ENCODE results near the gene ALG14.

ALG14 gene

DNA sequence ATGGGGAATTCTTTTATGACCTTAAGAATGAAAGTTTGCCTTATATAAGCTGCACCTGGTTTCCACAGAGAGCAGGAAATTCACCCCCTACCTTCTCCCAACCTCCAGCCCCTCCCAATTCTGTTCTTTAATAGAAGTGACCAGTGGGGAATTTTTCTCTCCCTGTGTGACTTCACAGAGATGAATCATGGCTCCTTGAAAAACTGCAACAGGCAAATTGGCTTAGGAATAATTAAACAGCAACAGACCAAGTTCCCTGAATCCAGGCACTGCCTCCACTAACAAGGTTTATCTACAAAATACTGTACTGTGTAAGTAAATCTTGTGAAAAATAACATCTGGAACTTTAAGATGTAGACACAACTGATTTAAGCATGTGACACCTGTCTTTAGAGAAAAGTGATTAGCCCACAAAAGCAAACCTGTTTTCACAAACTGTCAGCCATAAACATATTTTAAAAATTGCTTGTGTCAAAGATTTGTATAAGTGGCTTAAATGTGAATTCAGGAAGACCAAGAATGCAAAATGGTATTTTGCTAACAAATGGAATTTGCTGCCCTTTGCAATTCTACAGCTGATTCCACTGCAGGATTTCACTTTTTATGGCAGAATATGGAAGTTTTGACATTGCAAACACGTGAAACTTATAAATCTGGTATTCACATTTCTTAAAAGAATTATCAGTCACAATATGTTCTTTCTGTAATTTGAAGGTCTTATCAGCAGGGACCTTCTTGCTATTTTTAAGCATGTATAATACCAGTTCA, 54.0 kb downstream of the ALG14 start:
- TF ChIP-seq, protein P1, sequence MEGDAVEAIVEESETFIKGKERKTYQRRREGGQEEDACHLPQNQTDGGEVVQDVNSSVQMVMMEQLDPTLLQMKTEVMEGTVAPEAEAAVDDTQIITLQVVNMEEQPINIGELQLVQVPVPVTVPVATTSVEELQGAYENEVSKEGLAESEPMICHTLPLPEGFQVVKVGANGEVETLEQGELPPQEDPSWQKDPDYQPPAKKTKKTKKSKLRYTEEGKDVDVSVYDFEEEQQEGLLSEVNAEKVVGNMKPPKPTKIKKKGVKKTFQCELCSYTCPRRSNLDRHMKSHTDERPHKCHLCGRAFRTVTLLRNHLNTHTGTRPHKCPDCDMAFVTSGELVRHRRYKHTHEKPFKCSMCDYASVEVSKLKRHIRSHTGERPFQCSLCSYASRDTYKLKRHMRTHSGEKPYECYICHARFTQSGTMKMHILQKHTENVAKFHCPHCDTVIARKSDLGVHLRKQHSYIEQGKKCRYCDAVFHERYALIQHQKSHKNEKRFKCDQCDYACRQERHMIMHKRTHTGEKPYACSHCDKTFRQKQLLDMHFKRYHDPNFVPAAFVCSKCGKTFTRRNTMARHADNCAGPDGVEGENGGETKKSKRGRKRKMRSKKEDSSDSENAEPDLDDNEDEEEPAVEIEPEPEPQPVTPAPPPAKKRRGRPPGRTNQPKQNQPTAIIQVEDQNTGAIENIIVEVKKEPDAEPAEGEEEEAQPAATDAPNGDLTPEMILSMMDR (conservative IDR thresholded peaks at IDR 0.05) = no peak
- no peak overlapping the region for H3K27ac ChIP-seq

DNA sequence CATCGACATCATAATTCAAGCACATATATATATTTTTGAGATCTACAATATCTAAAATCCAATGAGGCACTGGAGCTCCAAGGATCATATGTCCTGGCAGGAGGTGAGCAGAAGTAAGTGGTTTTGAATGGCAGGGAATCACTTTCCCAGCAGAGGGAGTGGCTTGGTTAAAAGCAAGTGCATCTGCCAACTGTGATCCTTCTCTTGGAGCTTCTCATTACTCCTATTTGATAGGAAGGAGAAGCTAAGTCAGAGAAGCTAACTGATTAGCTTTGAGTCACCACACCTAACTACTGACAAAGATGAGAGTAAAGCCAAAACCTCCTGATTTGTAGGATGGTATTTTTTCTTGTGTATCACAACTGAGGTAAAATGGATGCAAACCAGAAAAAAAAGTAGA, 55.0 kb downstream of the ALG14 start:
- no peak overlapping the region for H3K27ac ChIP-seq
- TF ChIP-seq, protein P1 (conservative IDR thresholded peaks at IDR 0.05) = no peak

DNA sequence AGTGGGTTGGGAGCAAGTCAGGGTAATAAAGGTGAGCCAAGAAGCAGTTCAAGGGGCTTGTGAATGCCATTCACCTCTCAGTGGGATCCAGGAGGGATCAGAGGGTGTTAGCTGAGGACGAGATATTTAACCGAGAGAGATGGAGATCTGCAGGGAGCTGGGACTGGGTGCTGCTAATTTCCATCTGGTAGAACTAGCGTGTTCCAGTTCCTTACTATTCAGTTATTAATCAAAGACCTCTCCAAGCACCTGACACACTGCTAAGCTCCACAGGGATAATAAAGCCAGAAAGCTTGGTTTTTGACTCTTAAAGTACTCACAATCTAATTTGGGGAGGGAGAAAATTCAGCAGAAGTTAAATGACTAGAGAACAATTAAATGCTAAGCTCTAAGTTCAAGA, 57.7 kb downstream of the ALG14 start:
- H3K27ac ChIP-seq = no peak overlapping the region
- TF ChIP-seq, protein P1 (conservative IDR thresholded peaks at IDR 0.05) = no peak

DNA sequence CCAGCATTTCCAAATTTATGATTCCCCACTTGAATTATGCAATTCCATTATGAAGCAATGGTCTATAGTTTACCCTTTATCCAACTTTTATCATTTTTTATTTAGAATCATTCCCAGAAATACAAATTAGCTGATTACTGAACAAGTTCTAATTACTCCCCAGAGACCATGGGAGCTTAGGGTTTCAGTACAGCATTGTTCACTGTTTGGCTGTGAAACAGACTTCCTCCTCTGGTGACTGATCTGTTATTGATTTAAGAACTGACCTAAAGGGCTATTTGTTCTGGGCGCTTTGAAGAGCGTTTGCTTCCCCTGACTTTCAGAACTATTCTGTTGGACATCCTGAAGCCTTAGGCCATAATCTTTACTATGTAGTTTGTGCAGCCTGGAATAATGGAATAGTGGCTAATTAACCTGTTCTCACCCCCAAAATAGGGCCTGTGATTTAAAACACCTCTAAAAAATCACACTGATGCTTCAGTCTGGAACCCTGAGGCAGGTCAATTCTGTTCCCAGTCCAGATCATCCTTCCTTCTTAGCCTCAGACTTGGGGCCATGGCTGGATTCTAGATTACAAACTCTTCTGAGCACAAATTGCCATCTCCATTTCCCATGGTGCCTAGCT, 58.7 kb downstream of the ALG14 start:
- H3K27ac ChIP-seq = peak overlapping the region; percentile 17; the same call in 1 of the 2 replicates
- TF ChIP-seq, protein P1 (conservative IDR thresholded peaks at IDR 0.05) = no peak

DNA sequence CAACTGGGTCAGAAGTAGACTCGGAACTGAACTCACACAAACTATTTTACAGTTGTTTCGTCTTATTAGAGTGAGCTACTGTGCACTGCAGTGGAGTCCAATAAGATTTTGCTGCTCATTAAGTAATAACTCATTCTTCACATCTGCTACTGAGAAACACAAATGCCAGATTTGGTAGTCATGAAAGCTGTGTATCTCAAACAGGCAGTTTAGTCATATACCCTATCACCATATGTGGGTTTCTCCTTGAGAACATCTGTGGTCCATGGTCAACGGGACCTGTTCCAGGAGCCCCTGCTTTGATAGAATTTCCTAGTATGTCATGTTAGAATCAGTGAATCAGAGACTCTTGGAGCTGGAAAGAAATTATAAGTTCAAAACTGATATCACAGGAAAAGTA, 60.4 kb downstream of the ALG14 start:
- H3K27ac ChIP-seq = no peak overlapping the region
- TF ChIP-seq, protein P1 (conservative IDR thresholded peaks at IDR 0.05) = no peak

DNA sequence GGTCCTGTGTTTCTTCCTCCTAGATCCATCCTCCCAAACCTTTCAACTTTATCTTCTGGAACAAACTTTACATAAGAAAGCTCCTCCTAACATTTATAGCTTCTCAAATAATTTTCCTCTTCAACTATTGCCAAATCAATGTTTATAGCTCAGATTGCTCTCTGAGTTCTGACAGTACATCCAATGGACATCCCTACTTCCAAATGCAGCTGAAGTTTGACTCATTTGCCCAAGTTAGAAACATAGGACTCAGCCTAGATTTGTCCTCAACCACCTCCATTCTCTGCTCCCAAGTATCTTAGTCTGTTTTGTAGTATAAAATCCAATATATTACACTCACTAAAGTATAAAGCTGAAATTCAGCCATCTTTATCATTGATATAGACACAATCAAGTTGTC, 62.6 kb downstream of the ALG14 start:
- TF ChIP-seq, protein P1 (conservative IDR thresholded peaks at IDR 0.05) = no peak

DNA sequence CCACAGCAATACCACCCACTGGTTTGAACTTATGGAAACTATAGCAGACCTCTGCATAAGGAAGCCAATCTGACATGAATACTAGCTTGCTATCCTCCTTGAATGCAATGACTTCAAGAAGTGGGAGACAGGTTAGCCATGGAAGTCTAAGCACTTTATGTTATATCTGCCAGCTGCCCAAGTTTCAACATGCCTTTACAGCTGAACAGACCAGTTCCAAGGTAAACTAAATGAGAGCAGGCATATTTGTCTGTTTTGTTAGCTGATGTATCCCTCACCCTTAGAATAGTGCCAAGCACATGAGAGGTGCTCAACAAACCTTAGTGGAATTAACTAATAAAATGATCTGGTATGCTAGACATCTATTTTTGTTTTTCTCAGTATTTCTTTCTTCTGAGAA, 65.1 kb downstream of the ALG14 start:
- TF ChIP-seq, protein P1 (conservative IDR thresholded peaks at IDR 0.05) = no peak
- H3K27ac ChIP-seq = peak overlapping the region; percentile 71

More for the DNA sequence above, 62.6 kb downstream of the ALG14 start:
- H3K27ac ChIP-seq = no peak overlapping the region
